ENCODE measurements around the gene EPS15. TPM values are rescaled to one million over a fixed set of nuclear protein-coding genes. Genes with fewer than 3 reads are reported as not detected.

Gene EPS15
- total RNA-seq, result 40.0 and 47.1 TPM in 2 replicates

DNA sequence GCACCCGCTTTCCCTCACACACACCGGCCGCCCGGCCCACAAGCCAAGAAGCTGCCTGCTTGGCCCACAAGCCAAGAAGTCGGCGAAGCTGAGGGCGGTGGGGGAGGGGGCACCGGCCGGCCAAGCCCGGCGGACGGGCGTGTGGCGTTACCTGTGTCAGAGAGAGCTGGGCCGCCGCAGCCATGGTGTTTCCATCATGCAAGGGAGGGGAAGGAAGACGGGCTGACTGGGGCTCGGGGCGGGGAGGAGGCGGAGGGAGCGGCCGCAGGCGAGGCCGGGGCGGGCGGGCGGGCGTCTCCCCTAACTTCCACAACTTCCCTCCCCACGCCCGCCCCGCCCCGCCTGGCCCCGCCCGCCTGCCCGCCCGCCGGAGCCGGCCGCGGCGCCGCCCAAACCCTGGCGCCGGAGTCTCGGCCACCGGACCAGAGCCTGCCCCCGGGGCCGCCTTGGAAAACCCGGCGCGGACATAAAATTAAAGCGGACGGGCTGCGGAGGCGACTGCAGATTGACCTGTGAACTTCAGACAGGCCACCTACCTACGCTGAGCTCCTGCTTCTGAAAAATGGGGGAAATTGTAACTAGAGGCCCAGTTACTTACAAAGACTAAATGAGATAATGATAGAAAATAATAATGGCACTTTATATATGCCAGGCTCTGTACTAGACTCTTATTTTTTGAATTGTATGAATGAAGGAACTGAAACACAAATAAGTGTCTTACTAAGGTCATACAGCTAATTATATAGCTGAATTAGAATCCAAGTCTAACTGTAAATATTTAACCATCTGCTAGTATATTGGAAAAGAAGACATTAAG is at the start of gene EPS15:
Gene EPS15, minus strand, starts transcription at position 219 of the 817 bp plus-strand sequence. Its CDS starts 35 bp downstream, at position 184.

DNA sequence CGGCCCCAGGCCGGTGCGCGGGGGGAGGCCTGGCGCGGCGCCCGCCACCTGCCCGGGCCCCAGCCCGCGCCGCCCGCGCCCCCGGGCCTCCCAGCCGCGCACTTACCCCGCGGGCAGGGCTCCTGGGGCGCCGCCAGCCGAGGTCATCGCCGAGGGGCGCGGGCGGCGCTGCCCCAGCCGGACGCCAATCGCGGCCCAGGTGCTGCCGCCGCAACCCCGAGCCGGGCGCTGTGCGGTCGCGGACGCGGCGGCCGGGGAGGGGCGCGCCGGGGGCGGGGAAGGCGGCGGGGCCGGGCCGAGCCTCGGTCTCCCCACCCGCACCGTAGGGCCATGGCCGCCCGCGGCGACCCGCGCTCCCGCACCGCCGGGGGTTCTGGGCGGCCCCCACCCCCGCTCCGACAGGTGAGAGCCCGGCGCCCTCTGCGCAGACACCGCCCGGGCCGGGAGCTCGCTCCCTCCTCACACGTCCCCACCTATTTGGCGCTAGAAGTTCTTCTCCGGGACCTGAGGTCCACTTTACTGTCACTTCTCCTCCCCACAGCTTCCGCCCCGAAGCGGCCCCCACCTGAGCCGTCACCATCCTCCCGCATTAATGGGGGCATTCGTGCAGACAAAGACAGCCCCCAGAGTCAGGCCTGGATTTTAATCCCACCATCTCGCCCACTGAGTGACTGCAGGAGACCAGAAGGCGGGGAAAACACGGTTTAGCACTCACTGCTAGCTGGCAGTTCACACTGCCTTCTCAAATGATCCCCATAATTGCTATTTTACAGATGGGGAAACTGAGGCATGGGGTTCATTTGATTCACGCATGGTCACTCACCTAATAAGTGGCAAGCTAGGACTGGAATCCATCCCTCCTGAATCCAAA is 188.5 kb downstream of the EPS15 start, which contains the start of gene TTC39A:
Gene TTC39A, minus strand, starts transcription at position 232 of the 871 bp plus-strand sequence. Its CDS starts 85 bp downstream, at position 147.

Other genes starting within 250 kb of the EPS15 start
- 0.32 and 1.5 TPM in 2 replicates for gene TTC39A, start 188.7 kb downstream of the EPS15 start, total RNA-seq
- gene OSBPL9, start 97.8 kb upstream of the EPS15 start, total RNA-seq, result 94.8 and 112 TPM in 2 replicates

Measured in epithelial cell of umbilical artery (primary cell).